Brain microvascular endothelial cell (primary cell): Measurements from ENCODE around the gene GTSE1.

Experiments
- DNase-seq: peaks from one replicate; pipeline ENCODE4 v3.0.0-alpha.2; 2020
- H3K27ac ChIP-seq: fragments of 250-450 bp; sonication (Bioruptor Pico); 2 replicates; pipeline ENCODE4 v1.5.1; 2020; ENCODE audit warnings: mild to moderate bottlenecking, moderate library complexity
- H3K27me3 ChIP-seq: fragments of 250-450 bp; sonication (Bioruptor Pico); replicated peaks from 2 replicates; pipeline ENCODE4 v1.5.1; 2020; ENCODE audit warnings: mild to moderate bottlenecking
- H3K36me3 ChIP-seq: fragments of 250-450 bp; sonication (Bioruptor Pico); replicated peaks from 2 replicates; pipeline ENCODE4 v1.5.1; 2020; ENCODE audit warnings: mild to moderate bottlenecking
- H3K4me3 ChIP-seq: 2 replicates; pipeline ENCODE4 v1.5.1; 2011; ENCODE audit warnings: low read depth, mild to moderate bottlenecking, control low read depth, low read length, moderate library complexity
- in situ Hi-C: cut with HindIII; loops from 2 replicates; pipeline ENCODE4 v1.10.0; 2017; ENCODE audit warnings: low sequenced_read_pairs, low pct_ligation_motif_present
- TF ChIP-seq, protein P1 (sequence below): IDR thresholded peaks from 2 replicates; pipeline ENCODE4 v1.5.1; 2011; ENCODE audit warnings: low read depth, mild to moderate bottlenecking, moderate library complexity, low read length, control low read depth, inconsistent platforms; ENCODE audit errors: missing control alignments

The GTSE1 gene

DNA sequence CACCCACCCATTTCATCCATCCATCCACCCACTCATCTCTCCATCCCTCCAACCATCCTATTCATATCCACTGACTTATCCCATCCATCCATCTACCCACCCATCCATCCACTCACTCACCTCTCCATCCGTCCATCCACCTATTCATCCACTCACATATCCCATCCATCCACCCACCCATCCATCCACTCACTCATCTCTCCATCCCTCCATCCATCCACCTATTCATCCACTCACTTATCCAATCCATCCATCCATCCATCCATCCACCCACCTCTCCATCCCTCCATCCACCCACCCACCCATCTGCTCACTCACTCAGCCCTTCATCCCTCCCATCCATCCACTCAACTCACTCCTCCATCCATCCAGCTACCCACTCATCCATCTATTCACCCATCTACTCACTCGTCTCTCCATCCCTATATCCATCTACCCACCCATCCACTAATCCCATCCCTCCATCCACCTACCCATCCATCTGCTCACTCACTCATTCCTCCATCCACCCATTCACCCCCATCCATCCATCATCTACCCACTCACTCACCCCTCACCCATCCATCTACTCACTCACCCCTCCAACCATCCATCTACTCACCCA is 75.1 kb downstream of the GTSE1 start:
- Histone ChIP-seq H3K27ac (no peak overlapping the region), H3K27me3 (no peaks in the 10 kb centered on the region), H3K36me3 (no peaks in the 10 kb centered on the region), H3K4me3 (no peak overlapping the region)
- DNase-seq = no peak
- TF ChIP-seq, protein P1, sequence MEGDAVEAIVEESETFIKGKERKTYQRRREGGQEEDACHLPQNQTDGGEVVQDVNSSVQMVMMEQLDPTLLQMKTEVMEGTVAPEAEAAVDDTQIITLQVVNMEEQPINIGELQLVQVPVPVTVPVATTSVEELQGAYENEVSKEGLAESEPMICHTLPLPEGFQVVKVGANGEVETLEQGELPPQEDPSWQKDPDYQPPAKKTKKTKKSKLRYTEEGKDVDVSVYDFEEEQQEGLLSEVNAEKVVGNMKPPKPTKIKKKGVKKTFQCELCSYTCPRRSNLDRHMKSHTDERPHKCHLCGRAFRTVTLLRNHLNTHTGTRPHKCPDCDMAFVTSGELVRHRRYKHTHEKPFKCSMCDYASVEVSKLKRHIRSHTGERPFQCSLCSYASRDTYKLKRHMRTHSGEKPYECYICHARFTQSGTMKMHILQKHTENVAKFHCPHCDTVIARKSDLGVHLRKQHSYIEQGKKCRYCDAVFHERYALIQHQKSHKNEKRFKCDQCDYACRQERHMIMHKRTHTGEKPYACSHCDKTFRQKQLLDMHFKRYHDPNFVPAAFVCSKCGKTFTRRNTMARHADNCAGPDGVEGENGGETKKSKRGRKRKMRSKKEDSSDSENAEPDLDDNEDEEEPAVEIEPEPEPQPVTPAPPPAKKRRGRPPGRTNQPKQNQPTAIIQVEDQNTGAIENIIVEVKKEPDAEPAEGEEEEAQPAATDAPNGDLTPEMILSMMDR = no peak
- in situ Hi-C loops = no loop called here

DNA sequence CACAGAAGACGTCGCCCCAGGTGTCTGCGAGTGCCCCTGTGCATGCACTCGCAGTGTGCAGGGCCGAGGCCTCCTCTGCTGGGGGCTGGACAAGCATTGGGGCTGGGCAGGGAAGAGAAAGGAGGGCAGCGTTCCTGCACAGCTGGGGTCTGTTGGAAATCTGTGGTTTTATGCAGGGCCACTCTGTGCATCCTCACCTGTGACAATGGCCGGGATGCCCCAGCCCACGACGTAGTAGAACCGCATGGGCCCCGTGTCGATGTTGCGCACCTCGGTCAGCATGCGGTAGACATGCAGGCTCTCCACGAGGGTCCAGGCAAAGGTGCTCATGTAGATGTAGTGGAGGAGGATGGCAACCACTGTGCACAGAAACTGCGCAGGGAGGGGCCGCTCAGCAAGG is 76.0 kb downstream of the GTSE1 start:
- TF ChIP-seq, protein P1 = no peak
- no peaks in the 10 kb centered on the region for H3K27me3 ChIP-seq
- no peak overlapping the region for H3K4me3 ChIP-seq
- no peak overlapping the region for H3K27ac ChIP-seq
- no peaks in the 10 kb centered on the region for H3K36me3 ChIP-seq
- DNase-seq = no peak
- in situ Hi-C loops = no loop called here

DNA sequence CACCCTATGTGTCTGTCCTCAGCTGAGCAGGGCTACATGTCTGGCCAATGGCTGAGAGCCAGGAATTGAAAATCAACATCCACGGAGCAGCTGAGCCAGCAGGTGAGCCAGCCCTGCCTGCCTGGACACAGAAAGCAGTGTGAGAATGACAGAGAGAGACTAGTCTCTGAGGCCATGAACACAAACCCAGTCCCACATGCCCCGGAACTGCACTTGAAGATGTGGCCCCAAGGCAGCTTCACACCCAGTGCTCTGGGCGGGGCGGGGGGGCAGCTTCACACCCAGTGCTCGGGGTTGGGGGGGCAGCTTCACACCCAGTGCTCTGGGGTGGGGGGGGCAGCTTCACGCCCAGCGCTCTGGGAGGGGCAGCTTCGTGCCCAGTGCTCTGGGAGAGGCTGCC is 76.5 kb downstream of the GTSE1 start:
- H3K27ac ChIP-seq = no peak overlapping the region
- no peaks in the 10 kb centered on the region for H3K27me3 ChIP-seq
- no peaks in the 10 kb centered on the region for H3K36me3 ChIP-seq
- in situ Hi-C loops = no loop called here
- TF ChIP-seq, protein P1 = no peak
- no peak for DNase-seq
- no peak overlapping the region for H3K4me3 ChIP-seq

DNA sequence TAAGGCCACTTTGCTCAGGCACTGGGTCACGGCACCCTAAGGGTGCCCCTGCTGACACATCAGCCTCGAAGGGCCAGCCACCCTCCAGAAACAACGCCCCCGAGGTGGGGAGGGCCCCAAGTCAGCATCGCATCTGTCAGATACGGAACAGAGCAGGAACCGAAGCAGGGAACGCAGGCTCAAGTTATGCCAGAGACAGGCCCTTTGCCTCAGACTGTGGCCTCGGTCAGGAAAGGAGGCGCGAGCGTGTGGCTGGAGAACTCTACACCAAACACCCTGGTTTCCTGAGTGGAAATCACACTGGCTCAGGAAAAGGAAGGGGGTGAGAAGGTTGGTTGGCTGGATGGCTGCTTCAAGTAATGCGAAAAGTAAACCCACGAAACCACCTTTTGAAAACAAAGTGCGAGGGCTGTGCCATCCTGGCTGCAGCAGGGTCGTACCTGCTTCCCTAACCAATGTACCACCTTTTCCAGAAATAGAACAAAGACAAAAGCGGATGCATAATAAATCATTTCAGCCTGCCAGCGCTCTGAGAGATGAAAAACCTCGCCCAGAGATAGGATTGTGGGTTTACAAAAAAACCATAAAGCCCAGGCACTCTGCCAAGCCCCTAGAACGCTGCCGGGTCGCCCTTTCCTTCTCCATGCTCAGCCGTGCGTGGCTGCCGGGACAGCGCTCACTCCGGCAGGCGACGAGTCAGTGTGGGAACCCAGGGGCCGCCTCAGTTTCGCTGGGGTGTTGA is 77.4 kb downstream of the GTSE1 start:
- in situ Hi-C loops = no loop called here
- TF ChIP-seq, protein P1 = no peak
- Histone ChIP-seq H3K27me3 (no peaks in the 10 kb centered on the region), H3K4me3 (no peak overlapping the region), H3K27ac (no peak overlapping the region), H3K36me3 (no peaks in the 10 kb centered on the region)
- DNase-seq = no peak

DNA sequence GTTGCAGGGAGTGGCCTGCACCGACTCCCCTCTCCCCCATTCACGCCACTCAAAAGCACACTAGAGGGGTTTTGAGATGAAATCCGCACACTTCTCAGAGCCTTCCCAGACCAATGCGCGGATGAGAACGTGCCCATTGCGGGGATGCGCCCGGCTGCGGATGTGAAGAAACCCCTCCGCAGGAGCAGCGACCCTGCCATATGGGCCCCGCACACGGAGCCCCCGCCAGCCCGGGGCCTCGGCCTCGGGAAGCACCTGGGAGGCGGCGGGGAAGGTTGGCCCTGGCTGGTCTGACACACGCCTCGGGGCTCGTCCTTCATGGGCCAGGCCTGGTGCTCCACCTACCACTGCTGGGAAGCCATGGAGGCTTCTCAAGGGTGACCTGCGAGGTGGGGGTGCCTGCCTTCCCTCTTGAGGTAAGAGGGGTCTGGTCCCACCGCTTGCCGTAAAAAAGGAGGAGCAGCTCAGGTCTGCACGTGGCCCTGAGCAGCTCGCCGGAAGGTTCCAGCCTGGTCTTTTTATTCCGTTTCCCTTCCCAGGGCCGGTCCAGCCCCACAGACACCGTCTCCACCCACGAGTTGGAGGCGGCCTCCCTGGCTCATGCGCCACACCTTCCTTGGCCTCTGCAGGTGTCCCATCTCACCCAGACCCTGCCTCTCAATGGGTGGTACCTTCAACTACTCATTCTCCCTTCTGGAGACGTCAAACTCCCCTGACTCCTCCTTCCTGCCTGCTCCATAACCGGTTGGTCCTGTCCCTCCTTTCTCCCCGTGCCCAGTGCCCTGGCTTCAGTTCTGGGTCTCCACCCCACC is 78.2 kb downstream of the GTSE1 start:
- no peak for DNase-seq
- in situ Hi-C loops = no loop called here
- Histone ChIP-seq H3K27ac (no peak overlapping the region), H3K36me3 (no peaks in the 10 kb centered on the region), H3K27me3 (no peaks in the 10 kb centered on the region), H3K4me3 (no peak overlapping the region)
- TF ChIP-seq, protein P1 = no peak
